DND-41 (cell line): ENCODE data around the gene MPP1.

Experiments
- ATAC-seq: fragments of 200-7000 bp; cut with Tn5 transposase; 3 replicates; pipeline ENCODE4 v1.9.1; 2021; ENCODE audit warnings: low read depth; ENCODE audit not compliant: insufficient read depth
- DNase-seq: peaks from one replicate; pipeline ENCODE4 v3.0.0-alpha.2; 2020
- H2AFZ ChIP-seq: 2 replicates; pipeline ENCODE4 v1.6.0; 2012; ENCODE audit warnings: low read depth, low read length
- H3K27ac ChIP-seq: 2 replicates; pipeline ENCODE4 v1.5.1; 2012; ENCODE audit warnings: low read length, inconsistent platforms
- H3K27me3 ChIP-seq: fragments of 200-600 bp; sonication (generic); 2 replicates; pipeline ENCODE4 v1.6.0; 2012; ENCODE audit warnings: low read length, mild to moderate bottlenecking, inconsistent platforms; ENCODE audit not compliant: insufficient read depth, poor library complexity
- H3K36me3 ChIP-seq: 2 replicates; pipeline ENCODE4 v1.5.1; 2012; ENCODE audit warnings: low read length, inconsistent platforms; ENCODE audit not compliant: insufficient read depth
- H3K4me1 ChIP-seq: 2 replicates; pipeline ENCODE4 v1.5.1; 2012; ENCODE audit warnings: mild to moderate bottlenecking, low read length; ENCODE audit not compliant: insufficient read depth
- H3K4me2 ChIP-seq: 2 replicates; pipeline ENCODE4 v1.6.0; 2012; ENCODE audit warnings: mild to moderate bottlenecking, moderate library complexity, low read length, inconsistent platforms; ENCODE audit not compliant: insufficient read depth
- H3K4me3 ChIP-seq, 2 experiments: fragments of 200-600 bp in 1 of 2; shearing (Covaris generic) in 1 of 2; 2 replicates each; pipeline ENCODE4 v1.5.1; 2012 to 2016; ENCODE audit warnings: inconsistent platforms in 2 of 2, low read length in 2 of 2, mild to moderate bottlenecking in 2 of 2, low read depth in 1 of 2, moderate library complexity in 1 of 2
- H3K79me2 ChIP-seq: 2 replicates; pipeline ENCODE4 v1.6.0; 2012; ENCODE audit warnings: low read length, inconsistent platforms; ENCODE audit not compliant: insufficient read depth
- H3K9ac ChIP-seq: 2 replicates; pipeline ENCODE4 v1.6.0; 2012; ENCODE audit warnings: low read depth, mild to moderate bottlenecking, inconsistent platforms, low read length, moderate library complexity
- H3K9me3 ChIP-seq: 2 replicates; pipeline ENCODE4 v1.5.1; 2012; ENCODE audit warnings: low read length, moderate library complexity, mild to moderate bottlenecking, inconsistent platforms; ENCODE audit not compliant: insufficient read depth, severe bottlenecking
- H4K20me1 ChIP-seq: 2 replicates; pipeline ENCODE4 v1.6.0; 2012; ENCODE audit warnings: low read length; ENCODE audit not compliant: insufficient read depth
- CTCF ChIP-seq: IDR thresholded peaks from 2 replicates; pipeline ENCODE4 v1.5.1; 2012; ENCODE audit warnings: borderline replicate concordance, low read length, moderate library complexity, mild to moderate bottlenecking; ENCODE audit not compliant: poor library complexity, severe bottlenecking; ENCODE audit errors: extremely low read depth
- EZH2 ChIP-seq: IDR thresholded peaks from 3 replicates; pipeline ENCODE4 v1.6.1; 2012; ENCODE audit warnings: borderline replicate concordance, low read depth, mild to moderate bottlenecking, moderate library complexity, low read length, inconsistent platforms; ENCODE audit not compliant: severe bottlenecking

MPP1 gene

GRCh38 chrX:154809939-154810665, 4.8 kb upstream of the MPP1 start:
- no peak for DNase-seq
- TF ChIP-seq EZH2, result no peak
- TF ChIP-seq CTCF, result no peak
- H3K9ac ChIP-seq, result no peak overlapping the region
- no peaks in the 10 kb centered on the region for H3K9me3 ChIP-seq
- H4K20me1 ChIP-seq, result no peaks in the 10 kb centered on the region
- H2AFZ ChIP-seq, result no peak overlapping the region
- H3K79me2 ChIP-seq, result peaks cover under 1% of the 10 kb centered on the region
- no peak overlapping the region for H3K4me2 ChIP-seq
- peaks cover 6% of the 10 kb centered on the region for H3K4me1 ChIP-seq
- H3K27me3 ChIP-seq, result no peaks in the 10 kb centered on the region
- no peaks in the 10 kb centered on the region for H3K36me3 ChIP-seq
- ATAC-seq, result no peak
- H3K27ac ChIP-seq, result no peak overlapping the region
- H3K4me3 ChIP-seq, result no peak overlapping the region

GRCh38 chrX:154806837-154807501, 1.7 kb upstream of the MPP1 start:
- Histone ChIP-seq H3K27me3 (no peaks in the 10 kb centered on the region), H3K4me1 (peaks cover 29% of the 10 kb centered on the region), H4K20me1 (no peaks in the 10 kb centered on the region), H3K79me2 (peaks cover 26% of the 10 kb centered on the region), H3K27ac (no peak overlapping the region), H3K9ac (no peak overlapping the region), H3K9me3 (no peaks in the 10 kb centered on the region), H3K36me3 (no peaks in the 10 kb centered on the region), H3K4me2 (no peak overlapping the region), H3K4me3 (no peak overlapping the region), H2AFZ (no peak overlapping the region)
- no peak for DNase-seq
- TF ChIP-seq EZH2 (no peak), CTCF (no peak)
- no peak for ATAC-seq

- Histone ChIP-seq H3K36me3 (no peaks in the 10 kb centered on the region), H2AFZ (peak overlapping the region; percentile 67), H3K4me1 (peaks cover 42% of the 10 kb centered on the region), H3K4me3 (peak overlapping the region; percentile 23 to 83; a peak in 3 of 4 replicates), H3K4me2 (peak overlapping the region; percentile 82), H3K27ac (peak overlapping the region; percentile 53), H3K9me3 (no peaks in the 10 kb centered on the region), H3K27me3 (no peaks in the 10 kb centered on the region), H4K20me1 (no peaks in the 10 kb centered on the region), H3K9ac (peak overlapping the region; percentile 67), H3K79me2 (peaks cover 33% of the 10 kb centered on the region)
- TF ChIP-seq EZH2 (no peak), CTCF (no peak)
- ATAC-seq (no peak; the same call in 2 of the 3 replicates), DNase-seq (no peak)
Observed at GRCh38 chrX:154805696-154806091, 409 bp upstream of the MPP1 start.
